Measurements from ENCODE around the gene GRK6.

Gene GRK6

DNA sequence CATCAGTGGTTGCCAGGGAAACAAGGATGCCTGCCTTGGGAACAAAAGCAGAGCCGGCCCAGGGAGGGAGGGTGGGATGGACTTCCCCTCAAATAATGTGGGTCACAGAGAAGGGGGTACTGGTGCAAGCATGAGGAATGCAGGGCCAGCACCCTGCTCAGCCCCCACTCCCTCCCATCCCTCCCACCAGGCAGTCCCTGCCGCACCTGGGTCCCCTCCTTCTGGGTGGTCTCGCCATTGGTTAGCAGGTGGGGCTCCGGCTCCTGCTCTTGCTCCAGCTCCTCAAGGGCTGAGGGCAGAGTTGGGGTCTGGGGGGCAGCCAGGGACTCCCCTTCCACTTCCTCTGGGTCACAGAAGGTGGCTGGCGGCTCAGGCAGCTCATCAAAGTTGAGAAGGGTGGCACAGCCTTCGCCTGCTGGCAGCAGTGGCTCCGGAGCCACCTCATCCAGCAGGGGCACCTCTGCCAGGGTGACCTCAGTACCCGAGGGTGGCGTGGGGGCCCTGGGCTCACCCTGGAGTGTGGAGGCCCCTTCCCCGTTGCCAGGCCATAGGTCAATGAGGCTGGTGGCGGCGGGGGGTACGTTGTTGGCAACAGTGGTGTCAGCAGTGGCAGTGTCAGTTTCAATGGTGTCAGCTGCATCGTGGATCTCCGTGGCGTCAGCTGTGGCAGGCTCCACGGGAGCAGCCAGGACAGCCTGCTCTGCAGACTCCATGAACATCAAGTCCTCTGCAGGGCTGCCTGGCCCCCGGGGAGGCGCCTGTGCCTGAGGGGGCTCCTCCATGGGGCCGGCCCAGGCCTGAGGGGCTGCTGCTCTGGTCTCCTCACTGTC, 31.6 kb downstream of the GRK6 start:
- Mint-ChIP-seq H3K4me3 (no peak overlapping the region), H3K27ac (no peak overlapping the region), H3K27me3 (no peaks in the 10 kb centered on the region), H3K4me1 (ENCODE audit: low read depth) (peaks cover 20% of the 10 kb centered on the region), H3K9me3 (ENCODE audit: low read depth) (no peaks in the 10 kb centered on the region), H3K36me3 (peaks cover 2% of the 10 kb centered on the region)

GRCh38 chr5:177458912-177459350, 32.5 kb downstream of the GRK6 start:
- Mint-ChIP-seq H3K36me3 (peaks cover 2% of the 10 kb centered on the region), H3K27ac (no peak overlapping the region), H3K27me3 (no peaks in the 10 kb centered on the region), H3K4me3 (no peak overlapping the region), H3K4me1 (ENCODE audit: low read depth) (peaks cover 14% of the 10 kb centered on the region), H3K9me3 (ENCODE audit: low read depth) (no peaks in the 10 kb centered on the region)

GRCh38 chr5:177459357-177459756, 32.9 kb downstream of the GRK6 start:
- no peak overlapping the region for H3K4me3 Mint-ChIP-seq

GRCh38 chr5:177459819-177460628, 33.5 kb downstream of the GRK6 start:
- Mint-ChIP-seq H3K4me1 (ENCODE audit: low read depth) (peaks cover 14% of the 10 kb centered on the region), H3K27me3 (no peaks in the 10 kb centered on the region), H3K36me3 (peaks cover 2% of the 10 kb centered on the region), H3K4me3 (no peak overlapping the region), H3K27ac (no peak overlapping the region), H3K9me3 (ENCODE audit: low read depth) (no peaks in the 10 kb centered on the region)

More at GRCh38 chr5:177459357-177459756, 32.9 kb downstream of the GRK6 start:
- H3K4me1 Mint-ChIP-seq (ENCODE audit: low read depth): peaks cover 14% of the 10 kb centered on the region
- no peaks in the 10 kb centered on the region for H3K27me3 Mint-ChIP-seq
- H3K27ac Mint-ChIP-seq: no peak overlapping the region
- peaks cover 2% of the 10 kb centered on the region for H3K36me3 Mint-ChIP-seq
- no peaks in the 10 kb centered on the region for H3K9me3 Mint-ChIP-seq (ENCODE audit: low read depth)

- Mint-ChIP-seq H3K9me3 (ENCODE audit: low read depth) (no peaks in the 10 kb centered on the region), H3K4me3 (no peak overlapping the region)
Measured at GRCh38 chr5:177462021-177462670, 35.7 kb downstream of the GRK6 start.

GRCh38 chr5:177465044-177465443, 38.6 kb downstream of the GRK6 start:
- Mint-ChIP-seq H3K27me3 (no peaks in the 10 kb centered on the region), H3K27ac (no peak overlapping the region), H3K9me3 (ENCODE audit: low read depth) (no peaks in the 10 kb centered on the region)

More at GRCh38 chr5:177462021-177462670, 35.7 kb downstream of the GRK6 start:
- Mint-ChIP-seq H3K27ac (no peak overlapping the region), H3K27me3 (no peaks in the 10 kb centered on the region), H3K4me1 (ENCODE audit: low read depth) (peaks cover 8% of the 10 kb centered on the region), H3K36me3 (peaks cover 11% of the 10 kb centered on the region)

DNA sequence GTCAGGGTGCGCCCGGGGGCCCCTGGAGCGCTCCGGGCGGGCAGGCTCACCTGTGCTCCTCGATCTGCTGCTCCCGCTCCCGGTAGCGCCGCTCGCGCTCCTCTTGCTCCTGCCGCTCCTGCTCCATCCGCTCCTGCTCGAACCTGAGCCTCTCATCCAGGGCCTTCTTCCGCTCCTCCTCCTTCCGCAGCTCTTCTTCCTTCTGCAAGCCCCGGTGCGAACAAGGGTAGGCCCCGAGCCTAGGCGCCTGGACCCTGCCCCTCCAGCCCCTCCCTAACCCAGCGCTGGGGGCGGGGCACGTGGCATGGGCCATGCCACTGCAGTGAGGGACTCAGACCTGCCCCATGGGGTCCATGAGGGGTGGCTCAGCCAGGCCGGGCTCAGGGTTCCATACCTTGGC, 40.4 kb downstream of the GRK6 start:
- Mint-ChIP-seq H3K36me3 (peaks cover 9% of the 10 kb centered on the region), H3K4me3 (no peak overlapping the region), H3K9me3 (ENCODE audit: low read depth) (no peaks in the 10 kb centered on the region), H3K4me1 (ENCODE audit: low read depth) (peaks cover 16% of the 10 kb centered on the region), H3K27ac (no peak overlapping the region), H3K27me3 (no peaks in the 10 kb centered on the region)

More at GRCh38 chr5:177465044-177465443, 38.6 kb downstream of the GRK6 start:
- peaks cover 6% of the 10 kb centered on the region for H3K4me1 Mint-ChIP-seq (ENCODE audit: low read depth)
- H3K36me3 Mint-ChIP-seq: peaks cover 9% of the 10 kb centered on the region
- H3K4me3 Mint-ChIP-seq: no peak overlapping the region

DNA sequence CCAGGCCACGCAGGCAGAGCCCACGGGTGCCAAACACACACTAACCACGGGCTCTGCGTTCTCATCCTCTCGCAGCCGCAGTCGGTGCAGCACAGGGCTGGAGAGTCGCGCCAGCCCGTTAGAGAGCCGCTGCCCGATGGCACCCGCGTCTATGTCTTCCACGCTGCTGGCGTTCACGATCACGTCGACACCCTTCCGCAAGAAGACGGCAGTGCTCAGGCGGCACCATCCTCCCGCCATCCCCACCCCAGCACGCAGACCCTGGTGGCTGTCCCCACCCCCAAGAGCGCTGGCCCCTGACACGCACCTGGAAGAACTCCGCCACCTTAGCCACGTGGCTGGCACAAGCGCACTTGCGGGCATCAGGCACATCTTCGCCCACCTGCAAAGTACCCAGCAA, 41.0 kb downstream of the GRK6 start:
- Mint-ChIP-seq H3K9me3 (ENCODE audit: low read depth) (no peaks in the 10 kb centered on the region), H3K27ac (no peak overlapping the region), H3K4me1 (ENCODE audit: low read depth) (peaks cover 15% of the 10 kb centered on the region), H3K4me3 (no peak overlapping the region), H3K27me3 (no peaks in the 10 kb centered on the region), H3K36me3 (peaks cover 9% of the 10 kb centered on the region)

- H3K27ac Mint-ChIP-seq: no peak overlapping the region
- no peaks in the 10 kb centered on the region for H3K9me3 Mint-ChIP-seq (ENCODE audit: low read depth)
- H3K36me3 Mint-ChIP-seq: peaks cover 9% of the 10 kb centered on the region
- H3K4me1 Mint-ChIP-seq (ENCODE audit: low read depth): peaks cover 14% of the 10 kb centered on the region
- H3K4me3 Mint-ChIP-seq: no peak overlapping the region
- no peaks in the 10 kb centered on the region for H3K27me3 Mint-ChIP-seq
Measured at GRCh38 chr5:177468329-177468684, 41.8 kb downstream of the GRK6 start.

DNA sequence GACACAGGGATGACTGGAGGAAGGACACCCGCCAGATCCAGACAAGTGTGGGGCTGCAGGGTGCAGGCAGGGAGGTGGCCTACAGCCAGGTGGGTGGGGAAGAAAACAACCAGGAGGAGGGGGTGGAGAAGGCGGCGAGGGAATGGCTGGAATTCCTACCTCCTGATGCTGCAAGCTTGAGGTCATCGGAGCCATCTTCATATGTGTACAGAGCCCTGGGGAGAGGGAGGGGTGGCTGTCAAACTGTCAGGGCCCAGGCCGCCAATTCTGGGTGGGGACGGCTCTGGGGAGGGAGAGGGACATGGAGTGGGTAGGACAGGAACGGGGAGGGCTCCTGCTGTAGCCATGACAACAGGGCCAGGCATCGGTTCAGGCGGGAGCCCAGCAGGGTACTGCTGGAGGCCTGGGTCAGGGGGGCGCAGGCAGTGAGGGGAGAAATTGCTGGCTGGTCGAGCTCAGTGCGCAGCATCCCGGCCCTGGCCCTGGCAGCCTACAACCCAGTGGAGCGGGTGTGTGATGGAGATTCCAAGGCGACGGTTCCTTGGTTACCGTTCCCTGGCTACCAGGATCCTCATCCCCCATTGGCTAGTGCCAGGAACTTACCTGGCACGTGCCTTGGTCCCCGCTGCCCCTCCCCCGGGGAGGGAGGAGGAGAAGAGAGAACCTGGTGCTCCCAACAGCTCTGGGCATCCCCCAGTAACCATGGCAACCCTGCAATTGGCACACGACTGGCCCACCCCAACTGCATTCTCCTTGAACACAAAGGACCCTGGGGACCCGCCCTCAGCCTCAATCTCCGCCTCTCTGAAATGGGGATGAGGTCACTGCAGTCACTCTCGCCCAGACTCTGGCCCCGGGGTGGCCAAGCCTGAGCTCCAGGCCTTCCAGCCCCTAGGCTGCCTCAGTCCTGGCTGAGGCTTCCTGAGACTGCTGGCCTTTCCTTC, 42.5 kb downstream of the GRK6 start:
- Mint-ChIP-seq H3K27me3 (no peaks in the 10 kb centered on the region), H3K4me3 (no peak overlapping the region), H3K27ac (no peak overlapping the region), H3K4me1 (ENCODE audit: low read depth) (peaks cover 16% of the 10 kb centered on the region), H3K36me3 (peaks cover 9% of the 10 kb centered on the region), H3K9me3 (ENCODE audit: low read depth) (no peaks in the 10 kb centered on the region)

GRCh38 chr5:177469750-177470525, 43.5 kb downstream of the GRK6 start:
- Mint-ChIP-seq H3K27ac (peak overlapping the region; percentile 71), H3K4me3 (peak overlapping the region; percentile 20), H3K36me3 (peaks cover 9% of the 10 kb centered on the region), H3K9me3 (ENCODE audit: low read depth) (no peaks in the 10 kb centered on the region), H3K27me3 (no peaks in the 10 kb centered on the region), H3K4me1 (ENCODE audit: low read depth) (peaks cover 26% of the 10 kb centered on the region)

DNA sequence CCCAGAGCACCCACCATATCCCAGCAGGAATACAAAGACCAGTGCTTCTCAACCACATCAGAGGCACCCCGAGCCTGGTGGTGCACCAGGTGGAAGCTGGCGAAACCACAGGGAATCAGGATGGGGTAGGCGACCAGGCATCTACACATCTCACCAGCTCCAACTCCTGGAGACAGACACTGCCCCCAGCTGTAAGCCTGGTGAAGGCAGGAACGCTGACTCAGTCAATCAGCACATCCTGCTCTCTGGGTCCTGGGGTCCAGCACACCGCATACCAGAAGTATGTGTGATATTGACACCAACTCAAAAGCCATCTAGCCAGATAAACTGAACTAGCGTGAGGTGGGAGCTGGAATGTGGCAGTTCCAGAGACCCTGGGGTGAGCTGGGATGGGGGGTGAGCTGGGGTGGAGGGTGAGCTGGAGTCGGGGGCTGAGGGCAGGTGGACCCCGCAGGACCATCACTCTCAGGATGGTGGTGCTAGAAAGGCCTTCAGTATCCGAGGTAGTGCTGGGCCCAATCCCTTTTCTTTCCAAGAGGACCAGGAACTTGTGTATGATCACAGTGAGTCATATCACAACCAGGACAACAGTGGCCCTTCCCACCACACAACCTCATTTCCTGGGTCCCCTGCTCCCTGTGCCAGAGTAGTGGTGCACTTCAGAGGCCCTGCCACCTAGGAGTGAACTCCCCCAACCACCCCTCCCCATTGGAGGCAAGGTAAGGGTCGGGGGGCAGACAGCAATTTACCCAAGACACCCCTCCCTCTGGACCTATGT, 44.5 kb downstream of the GRK6 start:
- Mint-ChIP-seq H3K27ac (peak overlapping the region; percentile 71), H3K9me3 (ENCODE audit: low read depth) (no peaks in the 10 kb centered on the region), H3K36me3 (peaks cover 3% of the 10 kb centered on the region), H3K4me3 (peak overlapping the region; percentile 80), H3K4me1 (ENCODE audit: low read depth) (peaks cover 35% of the 10 kb centered on the region), H3K27me3 (no peaks in the 10 kb centered on the region)
